AG10803 (cell line): ENCODE data around the gene KLK13.

Experiments used
- DNase-seq: peaks from one replicate; pipeline ENCODE4 v3.0.0; 2010; ENCODE audit warnings: low read depth
- H3K4me3 ChIP-seq: 2 replicates; pipeline ENCODE4 v1.5.1; 2011; ENCODE audit warnings: mild to moderate bottlenecking, low read length, control low read depth
- CTCF ChIP-seq: conservative IDR thresholded peaks from 2 replicates; pipeline ENCODE4 v1.5.1; 2011; ENCODE audit warnings: mild to moderate bottlenecking, low read length, control low read depth, inconsistent platforms

KLK13 gene

GRCh38 chr19:51030631-51031030 is 34.3 kb downstream of the KLK13 start:
- DNase-seq, result no peak
- no peak for TF ChIP-seq CTCF

GRCh38 chr19:51029718-51030117 is 35.2 kb downstream of the KLK13 start:
- no peak for DNase-seq
- no peak overlapping the region for H3K4me3 ChIP-seq
- no peak for TF ChIP-seq CTCF

More at GRCh38 chr19:51030631-51031030, 34.3 kb downstream of the KLK13 start:
- no peak overlapping the region for H3K4me3 ChIP-seq

GRCh38 chr19:51027873-51028272 is 37.0 kb downstream of the KLK13 start:
- no peak for TF ChIP-seq CTCF
- no peak overlapping the region for H3K4me3 ChIP-seq
- no peak for DNase-seq

DNA sequence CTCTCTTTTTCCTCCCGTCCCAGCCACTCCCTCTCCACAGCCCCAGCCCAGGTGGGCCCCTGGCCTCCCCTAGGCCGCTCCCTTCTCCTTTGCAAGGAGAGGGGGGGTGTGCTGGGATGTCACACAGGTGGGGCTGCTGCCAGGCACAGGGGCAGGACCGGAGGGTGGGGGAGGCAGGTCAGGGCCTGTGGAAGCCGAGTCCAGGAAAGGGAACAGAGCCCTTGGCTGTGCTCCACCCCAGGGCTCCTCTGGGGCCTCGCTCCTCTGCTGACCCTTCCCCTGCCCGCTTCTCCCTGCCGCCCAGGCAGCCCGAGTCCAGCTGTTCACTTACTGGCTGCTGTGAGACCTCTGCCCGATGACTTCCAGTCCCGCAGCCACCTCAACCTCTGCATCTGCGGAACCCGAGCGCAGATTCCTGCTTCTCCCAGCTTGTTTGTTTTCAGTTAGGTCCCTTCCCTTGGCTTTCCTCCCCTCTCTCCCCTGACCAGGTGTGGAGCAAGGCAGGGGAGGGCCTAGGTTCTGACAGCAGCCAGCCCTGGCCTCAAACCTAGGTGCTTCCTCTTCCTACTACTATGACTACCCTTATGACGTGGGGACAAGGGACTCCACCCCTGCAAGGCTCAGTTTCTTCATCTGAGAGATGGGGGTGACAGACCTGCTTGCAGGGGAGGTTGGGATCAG is 37.6 kb downstream of the KLK13 start:
- TF ChIP-seq CTCF, result no peak
- H3K4me3 ChIP-seq, result no peak overlapping the region
- DNase-seq, result no peak

DNA sequence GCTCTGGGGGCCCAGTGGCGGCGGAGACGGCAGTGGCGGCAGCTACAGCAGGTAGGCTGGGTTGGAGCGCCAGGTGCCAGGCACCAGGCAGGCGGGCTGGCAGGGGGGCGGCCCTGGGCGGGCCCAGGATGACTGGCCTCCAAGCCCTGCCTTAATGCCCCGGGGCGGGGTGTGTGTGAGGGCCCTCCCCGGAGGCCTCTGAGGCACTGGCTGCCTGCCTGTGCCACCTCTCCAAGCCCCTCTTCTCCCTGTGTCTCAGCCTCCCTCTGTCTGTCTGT is 38.4 kb downstream of the KLK13 start, which contains the start of gene KLK11:
Gene KLK11 (minus strand): TSS at position 63 of the 278 bp plus-strand sequence. CDS start 985 bp downstream, outside the sequence.
- no peak within 1 kb of the TSS for H3K4me3 ChIP-seq
- TF ChIP-seq CTCF, result no peak
- DNase-seq, result no peak

GRCh38 chr19:51025809-51026553 is 38.9 kb downstream of the KLK13 start:
- no peak overlapping the region for H3K4me3 ChIP-seq
- TF ChIP-seq CTCF, result no peak
- no peak for DNase-seq

DNA sequence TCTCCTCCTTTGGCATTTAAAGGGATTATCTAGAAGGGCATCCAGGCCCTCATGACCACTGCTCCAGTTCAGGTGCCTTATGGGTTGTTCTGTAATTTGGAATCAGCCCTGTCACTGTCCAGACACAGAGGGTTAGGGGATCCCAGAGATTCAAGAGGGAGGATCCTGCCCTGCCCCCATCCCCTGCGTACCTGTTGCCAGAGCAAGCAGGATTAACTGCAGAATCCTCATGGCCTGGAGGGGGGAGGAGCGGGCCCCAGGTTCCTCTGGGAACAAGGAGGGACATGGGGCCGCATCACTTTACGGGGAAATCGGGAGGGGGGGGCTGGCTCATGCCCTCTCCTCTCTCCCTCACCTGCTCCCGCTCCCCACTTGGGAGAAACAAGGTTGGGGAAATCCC is 39.5 kb downstream of the KLK13 start:
- no peak for DNase-seq
- no peak for TF ChIP-seq CTCF
- no peak overlapping the region for H3K4me3 ChIP-seq
